K562 (cell line): ENCODE results near the gene RREB1. TPM values are rescaled to one million over a fixed set of nuclear protein-coding genes. Genes with fewer than 3 reads are reported as not detected.

ENCODE experiments used
- ATAC-seq: fragments of 200-7000 bp; cut with Tn5 transposase; 3 replicates; pipeline ENCODE4 v1.9.1; 2020; ENCODE audit warnings: moderate library complexity
- BruUV-seq: library from RNA; stranded (reverse); fragments of 400-500 nt; replicated peaks from 2 replicates; lab custom pipeline; 2021; lab: Mats Ljungman, UMichigan
- CTCF ChIA-PET: fragments of 300-600 bp; formaldehyde crosslinking; extraction: SDS; loops from one replicate; lab custom pipeline; 2021; ENCODE audit warnings: low intra/inter-chr PET ratio; lab: Yijun Ruan, JAX
- POLR2A ChIA-PET: fragments of 300-600, 350-650 bp; sonication (Branson Sonifier 250); formaldehyde crosslinking; extraction: SDS; loops from one replicate; lab custom pipeline; 2021; ENCODE audit warnings: antibody characterized with exemption, inconsistent platforms; lab: Yijun Ruan, JAX
- DNase-seq, 4 experiments: peaks; one replicate each; pipeline versions ENCODE4 v3.0.0 to v3.0.0-alpha.2; 2011 to 2018; ENCODE audit warnings: low spot score in 3 of 4, mixed read lengths in 3 of 4; ENCODE audit errors: extremely low read depth in 1 of 4
- FAIRE-seq: peaks from 2 replicates; lab custom pipeline; 2011; peaks lifted over from hg19 to GRCh38; lab: Jason Lieb, UNC
- H2AFZ ChIP-seq: 2 replicates; pipeline ENCODE4 v1.6.0; 2011; ENCODE audit warnings: low read depth, low read length, control low read depth, inconsistent platforms
- H3K27ac ChIP-seq: fragments of 200-600 bp; 3 replicates; pipeline ENCODE4 v1.8.0; 2011; ENCODE audit warnings: low read depth, mild to moderate bottlenecking, control low read depth, inconsistent platforms, low read length, moderate library complexity, mixed read lengths; ENCODE audit errors: extremely low read depth
- H3K27me3 ChIP-seq, 2 experiments: fragments of 300-600 bp in 1 of 2; 2 replicates in 1 of 2; 3 replicates in 1 of 2; pipeline versions ENCODE4 v1.6.0 to v1.8.0; 2011; ENCODE audit warnings: inconsistent platforms in 2 of 2, low read length in 2 of 2, mild to moderate bottlenecking in 1 of 2, mixed read lengths in 1 of 2, moderate library complexity in 1 of 2; ENCODE audit not compliant: control insufficient read depth in 2 of 2, insufficient read depth in 2 of 2
- H3K36me3 ChIP-seq: fragments of 300-600 bp; 3 replicates; pipeline ENCODE4 v1.8.0; 2011; ENCODE audit warnings: mild to moderate bottlenecking, low read length, inconsistent platforms; ENCODE audit not compliant: control insufficient read depth, insufficient read depth
- H3K4me1 ChIP-seq, 2 experiments: fragments of 200-600 bp in 1 of 2; replicated peaks in 1 of 2; 2 replicates in 1 of 2; 3 replicates in 1 of 2; pipeline versions ENCODE4 v1.5.1 to v1.8.0; 2011; ENCODE audit warnings: inconsistent platforms in 2 of 2, low read length in 2 of 2, mild to moderate bottlenecking in 1 of 2, mixed read lengths in 1 of 2, moderate library complexity in 1 of 2; ENCODE audit not compliant: control insufficient read depth in 2 of 2, insufficient read depth in 2 of 2
- H3K4me2 ChIP-seq: 2 replicates; pipeline ENCODE4 v1.6.1; 2011; ENCODE audit warnings: low read length, control low read depth, inconsistent platforms, mixed read lengths; ENCODE audit not compliant: insufficient read depth
- H3K4me3 ChIP-seq: fragments of 200-600 bp; sonication (generic), shearing (Covaris generic); 2 replicates; pipeline ENCODE4 v1.5.1; 2016; ENCODE audit warnings: control low read depth, inconsistent platforms
- H3K79me2 ChIP-seq: fragments of 200-600 bp; 3 replicates; pipeline ENCODE4 v1.8.0; 2011; ENCODE audit warnings: low read length, inconsistent platforms; ENCODE audit not compliant: control insufficient read depth, insufficient read depth
- H3K9ac ChIP-seq, 2 experiments: 2 replicates each; pipeline versions ENCODE4 v1.6.0 to v1.6.1; 2011; ENCODE audit warnings: low read depth in 2 of 2, low read length in 2 of 2, control low read depth in 1 of 2, inconsistent platforms in 1 of 2, mild to moderate bottlenecking in 1 of 2, mixed read lengths in 1 of 2; ENCODE audit not compliant: insufficient read depth in 1 of 2
- H3K9me1 ChIP-seq: one replicate; pipeline ENCODE4 v1.6.0; 2011; ENCODE audit warnings: inconsistent platforms, mild to moderate bottlenecking, low read length, moderate library complexity; ENCODE audit not compliant: control insufficient read depth, insufficient read depth
- H3K9me3 ChIP-seq: replicated peaks from 2 replicates; pipeline ENCODE4 v1.5.1; 2011; ENCODE audit warnings: low read depth, low read length, inconsistent platforms; ENCODE audit not compliant: control insufficient read depth, insufficient read depth
- H4K20me1 ChIP-seq: replicated peaks from 2 replicates; pipeline ENCODE4 v1.6.1; 2011; ENCODE audit warnings: low read length, inconsistent platforms, mixed read lengths; ENCODE audit not compliant: control insufficient read depth, insufficient read depth
- ARHGAP35 ChIP-seq: fragments of 450-650 bp; IDR thresholded peaks from 2 replicates; pipeline ENCODE4 v1.6.1; 2018; ENCODE audit not compliant: partially characterized antibody
- ARID3B ChIP-seq: fragments of 250-450 bp; sonication (Bioruptor Pico); IDR thresholded peaks from 2 replicates; pipeline ENCODE4 v1.4.0; 2020; ENCODE audit warnings: borderline replicate concordance
- ARNT ChIP-seq, 2 experiments: fragments of 450-650 bp; IDR thresholded peaks; 2 replicates each; pipeline ENCODE4 v1.6.1; 2016; ENCODE audit warnings: mild to moderate bottlenecking in 1 of 2
- BCL6 ChIP-seq: fragments of 250-450 bp; sonication (Bioruptor Pico); IDR thresholded peaks from 2 replicates; pipeline ENCODE4 v1.4.0; 2020
- BRD4 ChIP-seq: fragments of 200-600 bp; sonication (generic); IDR thresholded peaks from 2 replicates; pipeline ENCODE4 v1.6.1; 2017; ENCODE audit warnings: inconsistent platforms
- CTCF ChIP-seq, 3 experiments: IDR thresholded peaks in 2 of 3; conservative IDR thresholded peaks in 1 of 3; 2 replicates each; pipeline ENCODE4 v1.5.1; 2011 to 2012; ENCODE audit warnings: low read length in 3 of 3, mild to moderate bottlenecking in 3 of 3, control low read depth in 2 of 3, improper control_type of control experiment in 1 of 3, inconsistent platforms in 1 of 3, low read depth in 1 of 3, mixed read lengths in 1 of 3, moderate library complexity in 1 of 3; ENCODE audit not compliant: insufficient read depth in 2 of 3
- FOS ChIP-seq: IDR thresholded peaks from 3 replicates; pipeline ENCODE4 v1.6.1; 2011; ENCODE audit not compliant: insufficient read length; ENCODE audit errors: extremely low read depth
- MAFK ChIP-seq: IDR thresholded peaks from 2 replicates; pipeline ENCODE4 v1.6.1; 2011; ENCODE audit warnings: low read length, improper control_type of control experiment
- NFXL1 ChIP-seq: fragments of 450-650 bp; formaldehyde crosslinking; IDR thresholded peaks from 2 replicates; pipeline ENCODE4 v1.4.0; 2021; ENCODE audit warnings: mild to moderate bottlenecking
- NR2F6 ChIP-seq: fragments of 450-650 bp; formaldehyde crosslinking; IDR thresholded peaks from 2 replicates; pipeline ENCODE4 v1.4.0; 2020; ENCODE audit warnings: mild to moderate bottlenecking
- POLR2G ChIP-seq: fragments of 200-400 bp; formaldehyde crosslinking; IDR thresholded peaks from 2 replicates; pipeline ENCODE4 v1.6.1; 2017; ENCODE audit warnings: low read depth, mild to moderate bottlenecking, antibody characterized with exemption, low read length, moderate library complexity
- SAFB2 ChIP-seq: fragments of 200-400 bp; formaldehyde crosslinking; IDR thresholded peaks from 2 replicates; pipeline ENCODE4 v1.6.1; 2018; ENCODE audit warnings: borderline replicate concordance, low read length, low read depth, moderate library complexity; ENCODE audit not compliant: severe bottlenecking
- SMARCC2 ChIP-seq: fragments of 450-650 bp; IDR thresholded peaks from 2 replicates; pipeline ENCODE4 v1.6.1; 2017; ENCODE audit warnings: antibody characterized with exemption, moderate library complexity, mild to moderate bottlenecking, low read depth
- THRAP3 ChIP-seq: fragments of 450-650 bp; IDR thresholded peaks from 2 replicates; pipeline ENCODE4 v1.6.1; 2016; ENCODE audit warnings: mild to moderate bottlenecking, inconsistent platforms, borderline replicate concordance
- ZNF121 ChIP-seq: sonication (generic); formaldehyde crosslinking; conservative IDR thresholded peaks from 2 replicates; pipeline ENCODE4 v1.8.0; 2022; ENCODE audit warnings: missing genetic modification reagents
- ZNF212 ChIP-seq: fragments of 450-650 bp; formaldehyde crosslinking; IDR thresholded peaks from 2 replicates; pipeline ENCODE4 v1.4.0; 2020; ENCODE audit warnings: mild to moderate bottlenecking
- ZNF3 ChIP-seq: fragments of 250-450 bp; sonication (Bioruptor Pico); IDR thresholded peaks from 2 replicates; pipeline ENCODE4 v1.5.0; 2021; ENCODE audit warnings: mild to moderate bottlenecking, moderate library complexity
- WGBS: fragments of 100-300 bp; shearing (Covaris generic); methylation state at CpG from one replicate; pipeline ENCODE4 v1.1.6; 2016; ENCODE audit warnings: low coverage, mixed read lengths; ENCODE audit not compliant: insufficient coverage; ENCODE audit errors: missing lambda C conversion rate; 5-methylcytosine and 5-hydroxymethylcytosine counted together
- in situ Hi-C: fragments of 300-500 bp; cut with MboI; formaldehyde crosslinking; loops from 4 replicates; pipeline ENCODE4 v1.15.0; 2018; ENCODE audit warnings: inconsistent platforms, mixed read lengths
- intact Hi-C: fragments of 100-400 bp; cut with micrococcal nuclease; formaldehyde crosslinking; loops from 2 replicates; pipeline ENCODE4 v1.14.2; 2022
- polyA plus RNA-seq, 8 experiments: library from polyadenylated mRNA; depleted of rRNA in 4 of 8; stranded (reverse) in 5 of 8; unstranded in 3 of 8; fragments of >200 nt; fragmentation: Nextera tagmentation in 2 of 8; fragmentation: Illumina TruSeq in 1 of 8; extraction: Ambion mirVana in 2 of 8; extraction: Trizol in 1 of 8; gene quantifications; 2 replicates each; pipeline versions ENCODE4 v1.2.1 to v1.2.3, GENCODE V29; 2011 to 2014; ENCODE audit warnings: inconsistent platforms in 1 of 8, missing spikeins in 1 of 8
- total RNA-seq, 7 experiments: library from RNA; depleted of rRNA in 6 of 7; stranded (reverse); fragments of >200 nt in 6 of 7; fragmentation: Illumina TruSeq in 2 of 7; extraction: Trizol in 2 of 7; gene quantifications; 2 replicates each; pipeline versions ENCODE4 v1.2.1 to v1.2.3, GENCODE V29; 2011 to 2021; ENCODE audit warnings: low replicate concordance in 1 of 7
- TF ChIP-seq, protein P1 (sequence below): fragments of 200-800 bp; sonication (Bioruptor generic); IDR thresholded peaks from 2 replicates; pipeline ENCODE4 v1.6.1; 2017; ENCODE audit warnings: missing genetic modification characterization, missing compliant biosample characterization

The RREB1 gene
- total and polyA plus RNA-seq, 9 of the 15 experiments (the other 6 are each of a cell fraction or from before 2014, with no cell fraction given): 3.3 to 64.2 (median 19.3) TPM

DNA sequence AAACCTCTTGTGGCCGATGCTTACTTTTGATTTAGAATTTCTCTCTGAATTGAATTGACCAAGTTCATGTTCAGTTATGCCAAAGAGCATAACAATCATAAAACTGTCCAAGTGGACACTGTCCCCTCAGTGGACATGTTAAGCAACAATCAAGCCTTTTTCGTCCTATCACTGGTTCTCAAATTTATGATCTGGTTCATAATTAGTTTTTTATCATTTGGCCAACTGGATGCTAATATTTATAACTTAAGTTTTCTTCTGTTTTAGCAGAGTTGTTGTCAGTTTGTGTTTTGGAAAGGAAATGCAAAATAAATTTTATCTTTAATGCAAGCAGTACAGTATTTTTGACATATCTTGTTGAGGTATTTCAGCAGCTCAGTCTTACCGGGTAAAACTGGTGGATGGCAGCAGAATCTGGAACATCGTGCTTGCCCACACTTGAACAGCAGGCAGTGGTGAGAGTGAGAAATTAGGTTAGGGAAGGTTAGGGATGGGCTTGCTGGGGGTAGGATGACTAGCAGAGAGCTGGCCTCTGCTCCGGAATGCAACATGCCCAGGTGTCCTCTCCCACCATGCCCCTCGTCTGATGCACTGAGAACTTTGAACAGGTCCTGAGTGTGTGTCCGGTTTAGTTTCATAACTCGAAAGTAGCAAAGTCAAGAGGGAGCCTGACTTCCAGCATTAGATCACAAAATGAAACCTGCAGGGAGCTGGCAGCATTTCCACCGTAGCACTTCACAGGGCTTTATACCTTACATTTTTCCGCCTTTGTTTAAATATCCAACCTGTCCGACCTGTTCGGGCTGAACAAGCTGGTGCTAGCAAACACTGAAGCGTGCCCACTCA is 93.1 kb downstream of the RREB1 start:
- intact Hi-C loops (no loop called here), in situ Hi-C loops (no loop called here)
- H3K4me2 ChIP-seq: peak overlapping the region; percentile 100
- DNase-seq (peak in 3 of 4 experiments; percentile 47 to 59 (median 56)), ATAC-seq (peak; percentile 47), FAIRE-seq (peak; percentile 71)
- peaks cover 99% of the 10 kb centered on the region for H3K79me2 ChIP-seq
- peaks cover 18 to 44% of the 10 kb centered on the region in 2 experiments for H3K4me1 ChIP-seq
- H3K9me3 ChIP-seq: no peaks in the 10 kb centered on the region
- POLR2A ChIA-PET: interaction anchor here (0.6 to 2.4 kb wide), 8 partner anchors 10 to 411 kb away, joined by 3 to 7 read pairs (median 4); no protein-coding TSS in a partner anchor
- H3K36me3 ChIP-seq: peaks cover 72% of the 10 kb centered on the region
- no TSS peak for BruUV-seq
- H3K27ac ChIP-seq: peak overlapping the region; percentile 96
- CTCF ChIA-PET: no interaction called here
- peak overlapping the region; percentile 90 for H3K9ac ChIP-seq
- H3K27me3 ChIP-seq: no peaks in the 10 kb centered on the region
- no peak overlapping the region for H2AFZ ChIP-seq
- H4K20me1 ChIP-seq: no peaks in the 10 kb centered on the region
- H3K9me1 ChIP-seq: no peaks in the 10 kb centered on the region
- H3K4me3 ChIP-seq: peak overlapping the region; percentile 49
- WGBS: 1% methylated on average over 13 of the region's 13 CpGs
- no peak for TF ChIP-seq ARID3B (CRISPR knock-in tag)
- no peak for TF ChIP-seq SAFB2
- no peak for TF ChIP-seq FOS
- no peak for TF ChIP-seq NR2F6 (CRISPR knock-in tag)
- no peak for TF ChIP-seq CTCF (IDR thresholded peaks at IDR 0.05 in 2 of 3, conservative IDR thresholded peaks at IDR 0.05 in 1 of 3; ENCODE audit: insufficient read depth in 2 of 3, low read depth in 1 of 3, low read length in 3 of 3)
- TF ChIP-seq ZNF3 (CRISPR knock-in tag): no peak
- TF ChIP-seq BRD4: peak; percentile 74; the same call in 1 of the 2 replicates
- TF ChIP-seq, protein P1, sequence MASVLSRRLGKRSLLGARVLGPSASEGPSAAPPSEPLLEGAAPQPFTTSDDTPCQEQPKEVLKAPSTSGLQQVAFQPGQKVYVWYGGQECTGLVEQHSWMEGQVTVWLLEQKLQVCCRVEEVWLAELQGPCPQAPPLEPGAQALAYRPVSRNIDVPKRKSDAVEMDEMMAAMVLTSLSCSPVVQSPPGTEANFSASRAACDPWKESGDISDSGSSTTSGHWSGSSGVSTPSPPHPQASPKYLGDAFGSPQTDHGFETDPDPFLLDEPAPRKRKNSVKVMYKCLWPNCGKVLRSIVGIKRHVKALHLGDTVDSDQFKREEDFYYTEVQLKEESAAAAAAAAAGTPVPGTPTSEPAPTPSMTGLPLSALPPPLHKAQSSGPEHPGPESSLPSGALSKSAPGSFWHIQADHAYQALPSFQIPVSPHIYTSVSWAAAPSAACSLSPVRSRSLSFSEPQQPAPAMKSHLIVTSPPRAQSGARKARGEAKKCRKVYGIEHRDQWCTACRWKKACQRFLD (CRISPR knock-in tag): peak; percentile 60; the same call in 1 of the 2 replicates
- TF ChIP-seq MAFK: no peak
- no peak for TF ChIP-seq ARNT (IDR thresholded peaks at IDR 0.05)
- 0 out of 2 replicates have a peak, but pooled peaks have one; percentile 33 for TF ChIP-seq POLR2G
- TF ChIP-seq ZNF212: no peak
- no peak for TF ChIP-seq BCL6
- no peak; the same call in 1 of the 2 replicates for TF ChIP-seq THRAP3
- no peak for TF ChIP-seq NFXL1
- TF ChIP-seq ZNF121: no peak
- no peak for TF ChIP-seq ARHGAP35
- no peak for TF ChIP-seq SMARCC2
